Gastroesophageal sphincter (tissue), 4 donors: ENCODE measurements around the gene ZSCAN5B. TPM values are rescaled to one million over a fixed set of nuclear protein-coding genes. Genes with fewer than 3 reads are reported as not detected.

Experiments
- ATAC-seq: fragments of 150-250 bp; one replicate; pipeline ENCODE4 v1.9.1; 2016; ENCODE audit warnings: mild to moderate bottlenecking, moderate library complexity
- H3K27ac ChIP-seq, 4 donors: fragments of 200-600 bp; sonication (generic) in 3 of 4; 1 replicate in 3 of 4; 2 replicates in 1 of 4; pipeline ENCODE4 v1.5.1; 2016 to 2019
- H3K27me3 ChIP-seq: fragments of 200-600 bp; sonication (generic); one replicate; pipeline ENCODE4 v1.5.1; 2019
- H3K36me3 ChIP-seq, 2 donors: fragments of 200-600 bp; sonication (generic); one replicate each; pipeline ENCODE4 v1.5.1; 2019; ENCODE audit warnings: control low read depth in 1 of 2
- H3K4me1 ChIP-seq, 3 donors: fragments of 200-600 bp; sonication (generic); 1 replicate in 2 of 3; 2 replicates in 1 of 3; pipeline ENCODE4 v1.5.1; 2016 to 2019; ENCODE audit warnings: control low read depth in 2 of 3
- H3K4me3 ChIP-seq, 2 donors: fragments of 200-600 bp; sonication (generic); one replicate each; pipeline ENCODE4 v1.5.1; 2019; ENCODE audit warnings: mild to moderate bottlenecking in 1 of 2, moderate library complexity in 1 of 2
- H3K9me3 ChIP-seq, 3 donors: fragments of 200-600 bp; sonication (generic); one replicate each; pipeline ENCODE4 v1.5.1; 2017 to 2019; ENCODE audit warnings: control low read depth in 2 of 3
- CTCF ChIP-seq, 4 experiments: fragments of 200-600 bp in 2 of 4; fragments of 450-650 bp in 2 of 4; sonication (generic) in 1 of 4; IDR thresholded peaks; one replicate each; pipeline ENCODE4 v1.5.1; 2017 to 2019; ENCODE audit warnings: antibody characterized with exemption in 4 of 4, mild to moderate bottlenecking in 2 of 4, moderate library complexity in 2 of 4
- EP300 ChIP-seq: sonication (generic); formaldehyde crosslinking; IDR thresholded peaks from one replicate; pipeline ENCODE4 v1.6.1; 2017; ENCODE audit warnings: antibody characterized with exemption, mild to moderate bottlenecking
- POLR2A ChIP-seq, 2 donors: fragments of 450-650 bp; IDR thresholded peaks; one replicate each; pipeline ENCODE4 v1.6.1; 2017; ENCODE audit warnings: antibody characterized with exemption in 2 of 2, mild to moderate bottlenecking in 2 of 2, moderate library complexity in 1 of 2
- POLR2AphosphoS5 ChIP-seq: sonication (generic); formaldehyde crosslinking; IDR thresholded peaks from one replicate; pipeline ENCODE4 v1.6.1; 2017; ENCODE audit warnings: antibody characterized with exemption
- WGBS, 2 donors: methylation state at CpG; one replicate each; pipeline ENCODE4 v1.1.5; 2018; ENCODE audit warnings: low coverage in 1 of 2; 5-methylcytosine and 5-hydroxymethylcytosine counted together
- total RNA-seq, 4 donors: library from RNA; depleted of rRNA; stranded (reverse); fragments of >200 nt; gene quantifications; one replicate each; pipeline ENCODE4 v1.1.0, GENCODE V29; 2016

Gene ZSCAN5B
- total RNA-seq, 4 donors from 2014 or later: not detected

DNA sequence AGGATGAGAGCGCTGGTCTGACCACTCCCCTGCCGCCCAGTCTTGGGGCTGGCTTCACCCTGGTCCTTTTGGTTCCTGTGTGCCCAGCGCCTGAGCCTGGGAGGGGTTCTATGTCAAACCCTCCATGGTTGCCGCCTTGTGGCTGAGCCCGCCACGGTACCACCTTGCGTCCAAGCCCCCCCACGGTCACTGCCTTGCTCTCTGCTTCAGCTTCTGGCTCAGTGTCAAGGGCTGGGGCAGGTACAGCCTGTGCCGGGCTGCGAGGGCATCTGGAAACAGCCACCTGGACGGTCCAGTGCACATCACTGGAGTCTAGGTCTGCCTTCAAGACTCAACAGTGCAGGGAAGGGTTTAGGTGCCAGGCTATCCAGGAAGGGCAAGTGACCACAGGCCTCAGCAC is 36.0 kb downstream of the ZSCAN5B start:
- ATAC-seq: no peak
- Histone ChIP-seq H3K4me1 (peaks cover 0 to 1% (median 0%) of the 10 kb centered on the region in 3 donors), H3K36me3 (peaks cover 0 to 58% of the 10 kb centered on the region in 2 donors), H3K9me3 (no peaks in the 10 kb centered on the region), H3K27me3 (peaks cover 3% of the 10 kb centered on the region), H3K27ac (no peak overlapping the region), H3K4me3 (no peak overlapping the region)
- TF ChIP-seq EP300: no peak
- TF ChIP-seq POLR2A (IDR thresholded peaks at IDR 0.05): no peak
- TF ChIP-seq CTCF (IDR thresholded peaks at IDR 0.05): no peak
- WGBS, 2 donors: no CpG with 5 or more reads among the region's 11 CpGs

- no peaks in the 10 kb centered on the region for H3K9me3 ChIP-seq
- peaks cover 0 to 76% of the 10 kb centered on the region in 2 donors for H3K36me3 ChIP-seq
- 92% methylated on average over 16 of the region's 69 CpGs; no CpG with 5 or more reads in 1 of the 2 donors for whole genome bisulfite sequencing, 2 donors
- H3K27ac ChIP-seq: no peak overlapping the region
- no peak for ATAC-seq
- TF ChIP-seq EP300: no peak
- H3K4me1 ChIP-seq: peaks cover 0 to 14% (median 0%) of the 10 kb centered on the region in 3 donors
- H3K27me3 ChIP-seq: no peaks in the 10 kb centered on the region
- H3K4me3 ChIP-seq: no peak overlapping the region
Observed at GRCh38 chr19:56159622-56160271, 37.8 kb downstream of the ZSCAN5B start.

- TF ChIP-seq POLR2AphosphoS5: no peak
- no peak for TF ChIP-seq EP300
- no peak for TF ChIP-seq POLR2A (IDR thresholded peaks at IDR 0.05)
- no peak for TF ChIP-seq CTCF (IDR thresholded peaks at IDR 0.05)
- WGBS, 2 donors: 88 to 91% methylated on average over 7 to 9 of the region's 9 CpGs
- ATAC-seq: no peak
Observed at GRCh38 chr19:56159009-56159559, 38.5 kb downstream of the ZSCAN5B start.

DNA sequence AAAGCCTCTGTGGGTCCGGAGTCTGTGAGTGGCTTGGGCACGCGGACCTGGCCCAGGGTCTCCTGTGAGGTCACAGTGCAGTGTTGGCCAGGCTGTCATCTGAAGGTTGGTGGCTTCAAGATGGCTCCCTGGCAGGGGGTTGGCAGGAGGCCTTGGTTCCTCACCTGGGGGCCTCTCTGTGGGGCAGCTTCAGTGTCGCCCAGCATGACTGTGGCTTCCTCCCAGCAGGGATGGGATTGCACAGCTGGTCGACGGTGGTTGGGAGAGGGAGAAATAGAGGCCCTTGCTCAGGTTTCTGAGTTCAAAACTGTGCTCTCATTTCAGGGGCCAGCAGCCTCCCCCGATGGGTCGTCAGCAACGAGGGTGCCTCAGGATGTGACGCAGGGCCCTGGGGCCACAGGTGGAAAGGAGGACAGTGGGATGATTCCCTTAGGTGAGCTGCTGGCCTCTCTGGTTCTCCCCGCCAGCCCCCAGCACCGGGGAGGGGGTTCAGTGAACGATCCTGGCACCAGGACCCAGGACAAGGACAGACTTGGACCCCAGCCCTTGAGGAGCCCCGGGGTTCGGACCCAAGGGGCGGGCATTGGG is 39.3 kb downstream of the ZSCAN5B start:
- peaks cover 0 to 85% of the 10 kb centered on the region in 2 donors for H3K36me3 ChIP-seq
- no peak overlapping the region for H3K27ac ChIP-seq
- ATAC-seq: no peak

More at GRCh38 chr19:56159009-56159559, 38.5 kb downstream of the ZSCAN5B start:
- H3K27ac ChIP-seq: no peak overlapping the region
- no peak overlapping the region for H3K4me3 ChIP-seq
- peaks cover 0 to 15% (median 0%) of the 10 kb centered on the region in 3 donors for H3K4me1 ChIP-seq
- no peaks in the 10 kb centered on the region for H3K27me3 ChIP-seq
- H3K36me3 ChIP-seq: peaks cover 0 to 83% of the 10 kb centered on the region in 2 donors
- no peaks in the 10 kb centered on the region for H3K9me3 ChIP-seq

More for the DNA sequence above, 39.3 kb downstream of the ZSCAN5B start:
- no peaks in the 10 kb centered on the region for H3K27me3 ChIP-seq
- peaks cover 0 to 15% (median 0%) of the 10 kb centered on the region in 3 donors for H3K4me1 ChIP-seq
- no peak overlapping the region for H3K4me3 ChIP-seq
- 92% methylated on average over 3 of the region's 16 CpGs; no CpG with 5 or more reads in 1 of the 2 donors for WGBS, 2 donors
- H3K9me3 ChIP-seq: no peaks in the 10 kb centered on the region
- TF ChIP-seq CTCF (IDR thresholded peaks at IDR 0.05) (no peak), POLR2AphosphoS5 (no peak), EP300 (no peak), POLR2A (IDR thresholded peaks at IDR 0.05) (no peak)
